Activated T-cell treated with anti-CD3 and anti-CD28 coated beads, Interleukin-2, amount 50 U/mL, for 48 hours (primary cell): ENCODE measurements around the gene PRR22.
"Not testable (repeated sequence)": the region's sequence is repeated elsewhere in the genome, so short reads cannot be mapped to it uniquely, and the experiment has no call there.

ENCODE experiments used
- DNase-seq, 2 experiments: peaks; one replicate each; pipeline ENCODE4 v3.0.0-alpha.2; 2020

Gene PRR22

DNA sequence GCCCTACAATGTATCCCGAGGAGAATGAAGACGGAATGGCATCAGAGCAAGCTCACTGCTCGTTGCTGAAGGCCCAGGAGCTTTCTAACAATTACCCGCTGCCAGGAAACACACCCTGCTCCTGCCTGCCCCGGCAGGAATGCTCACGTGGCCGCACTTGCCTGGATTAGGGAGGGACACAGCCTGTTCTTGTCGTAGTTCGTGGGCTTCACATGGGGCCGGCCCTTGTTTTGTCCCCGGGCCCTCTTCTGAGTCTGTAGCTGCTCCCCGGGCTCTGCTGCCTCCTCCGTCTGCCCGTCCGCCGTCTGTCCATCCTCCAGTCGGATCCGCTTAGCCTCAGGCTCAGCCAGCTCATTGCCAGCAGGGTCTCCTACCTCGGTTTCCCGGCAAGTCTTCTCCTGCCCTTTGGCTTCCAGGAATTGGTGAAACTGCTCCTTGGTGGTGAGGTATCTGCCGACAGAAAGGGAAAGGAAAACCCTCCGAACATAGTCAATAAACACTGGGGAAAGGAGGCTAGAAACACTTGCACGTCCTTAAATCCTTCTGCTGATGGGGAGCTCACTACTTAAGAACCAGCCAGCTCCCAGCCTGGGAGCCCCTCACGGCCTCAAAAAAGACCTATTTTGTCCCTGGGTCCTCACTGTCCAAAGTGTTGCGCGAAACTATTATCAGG is 5.5 kb upstream of the PRR22 start:
- no peak for DNase-seq

- no peak for DNase-seq
These were observed 4.8 kb upstream of the PRR22 start for GRCh38 chr19:5789351-5789761.

DNA sequence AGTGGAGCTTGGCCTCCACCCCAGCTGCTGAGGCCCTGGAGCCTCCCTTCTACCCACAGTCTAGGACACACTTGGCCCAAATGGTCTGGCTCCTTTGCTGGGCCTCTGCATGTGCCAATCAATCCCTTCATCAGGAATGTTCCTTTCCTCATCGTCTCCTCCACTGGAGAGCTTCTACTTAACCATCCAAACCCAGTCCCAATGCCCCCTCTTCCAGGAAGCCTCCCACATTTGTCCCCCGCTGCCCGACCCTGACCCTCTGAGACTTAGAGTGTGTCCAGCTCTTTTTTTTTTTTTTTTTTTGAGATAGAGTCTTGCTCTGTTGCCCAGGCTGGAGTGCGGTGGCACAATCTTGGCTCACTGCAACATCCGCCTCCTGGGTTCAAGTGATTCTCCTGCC is 3.9 kb upstream of the PRR22 start:
- DNase-seq = no peak

- no peak for DNase-seq
These were observed 3.0 kb upstream of the PRR22 start for GRCh38 chr19:5787409-5788182.

DNA sequence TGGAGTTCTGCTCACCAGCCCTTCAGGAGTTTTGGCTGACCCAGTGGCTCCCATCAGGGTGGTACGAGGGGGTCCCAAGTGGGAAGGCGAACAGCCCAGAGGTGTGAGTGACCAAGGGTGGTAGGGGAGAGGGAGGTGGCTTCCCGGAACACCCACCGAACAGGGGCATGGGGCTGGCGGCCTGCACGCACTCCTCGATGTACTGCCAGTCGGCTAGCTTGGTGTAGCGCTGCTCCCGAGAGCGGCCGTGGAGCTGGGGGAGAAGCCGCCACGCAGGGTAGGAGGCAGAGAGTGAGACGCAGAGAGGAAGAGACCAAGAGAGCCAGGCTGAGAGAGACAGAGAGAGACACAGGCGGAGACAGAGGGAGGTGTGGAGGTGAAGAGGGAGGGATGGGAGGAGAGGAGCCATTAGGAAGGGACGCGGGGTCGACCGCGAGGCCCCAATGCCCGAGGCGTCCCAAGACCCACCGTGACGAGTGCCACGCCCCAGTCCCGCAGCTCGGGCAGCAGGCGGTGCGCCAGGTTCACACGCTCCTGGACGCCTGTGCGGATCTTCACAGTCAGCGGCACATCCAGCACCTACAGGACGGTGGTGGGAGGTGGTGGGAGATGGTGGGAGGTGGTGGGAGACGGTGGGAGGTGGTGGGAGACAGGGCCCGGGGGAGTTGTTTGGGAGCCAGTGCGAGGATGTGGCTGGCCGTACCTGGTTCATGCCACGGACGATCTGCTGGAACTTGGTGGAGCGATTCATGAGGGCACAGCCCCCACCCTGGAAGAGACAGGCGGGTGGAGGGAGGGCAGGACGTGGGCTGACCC is 2.3 kb upstream of the PRR22 start:
- no peak for DNase-seq

DNA sequence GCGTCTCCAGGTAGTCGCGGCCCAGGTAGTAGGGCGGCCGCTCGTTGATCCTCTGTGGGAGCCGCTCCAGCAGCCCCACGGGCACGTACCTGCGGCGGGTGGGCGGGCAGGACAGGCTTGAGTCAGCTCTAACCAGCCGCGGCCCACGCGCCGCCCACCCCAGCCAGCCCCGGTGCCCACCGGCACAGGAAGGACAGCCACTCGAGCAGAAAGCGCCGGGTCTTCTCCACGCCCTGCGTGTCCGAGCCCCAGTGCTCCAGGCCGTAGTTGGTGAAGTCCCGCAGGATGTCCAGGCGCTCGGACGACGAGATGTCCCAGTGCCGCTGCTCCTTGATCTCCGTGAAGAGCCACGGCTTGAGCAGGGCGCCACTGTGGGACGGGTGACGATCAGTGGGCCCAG is 877 bp upstream of the PRR22 start:
- no peak for DNase-seq

DNA sequence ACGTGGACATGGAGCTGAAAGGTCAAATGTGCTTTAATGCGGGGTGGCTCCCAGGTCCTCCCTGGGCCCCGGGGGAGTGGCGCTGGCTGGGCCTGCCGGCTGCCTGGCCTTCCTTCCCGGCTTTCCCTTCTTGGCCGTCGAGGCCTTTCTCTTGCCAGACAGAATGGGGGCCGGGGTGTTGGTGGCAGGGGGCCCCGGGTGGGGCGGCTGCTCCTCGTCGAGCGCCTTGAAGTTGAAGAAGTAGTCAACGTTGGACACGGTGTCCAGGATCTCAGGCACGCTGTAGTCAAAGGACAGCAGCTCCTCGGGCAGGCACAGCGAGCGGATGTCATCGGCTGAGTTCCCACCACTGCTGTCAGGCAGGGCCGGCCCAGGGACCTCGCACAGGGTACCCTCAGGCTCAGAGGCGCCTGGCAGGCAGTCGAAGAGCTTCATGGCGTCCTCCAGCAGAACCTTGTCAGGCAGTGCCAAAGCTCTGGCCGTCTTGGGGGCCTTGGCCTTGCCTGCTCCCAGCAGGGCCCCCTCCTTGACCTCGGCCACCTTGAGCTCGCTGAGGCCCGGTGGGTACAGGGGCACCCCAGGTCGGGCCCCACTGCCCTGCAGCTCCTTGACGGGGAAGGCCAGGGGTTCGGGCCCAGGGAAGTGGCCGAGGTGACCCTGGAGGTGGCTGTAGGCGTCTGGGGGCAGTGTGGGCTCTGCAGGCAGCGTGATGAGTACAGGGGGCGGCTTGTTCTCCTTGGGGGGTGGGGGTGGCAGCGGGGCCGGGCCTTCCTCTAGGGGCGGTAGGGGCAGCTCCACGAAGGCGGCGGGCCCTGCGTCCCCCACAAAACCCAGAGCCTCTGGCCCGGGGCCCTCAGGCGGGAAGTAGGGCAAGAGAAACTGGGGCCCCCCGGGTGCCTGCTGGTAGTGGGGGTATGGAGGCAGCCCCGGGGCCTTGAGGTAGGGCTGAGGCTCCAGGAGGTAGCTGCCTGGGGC is 1.3 kb downstream of the PRR22 start:
- DNase-seq = no peak

DNA sequence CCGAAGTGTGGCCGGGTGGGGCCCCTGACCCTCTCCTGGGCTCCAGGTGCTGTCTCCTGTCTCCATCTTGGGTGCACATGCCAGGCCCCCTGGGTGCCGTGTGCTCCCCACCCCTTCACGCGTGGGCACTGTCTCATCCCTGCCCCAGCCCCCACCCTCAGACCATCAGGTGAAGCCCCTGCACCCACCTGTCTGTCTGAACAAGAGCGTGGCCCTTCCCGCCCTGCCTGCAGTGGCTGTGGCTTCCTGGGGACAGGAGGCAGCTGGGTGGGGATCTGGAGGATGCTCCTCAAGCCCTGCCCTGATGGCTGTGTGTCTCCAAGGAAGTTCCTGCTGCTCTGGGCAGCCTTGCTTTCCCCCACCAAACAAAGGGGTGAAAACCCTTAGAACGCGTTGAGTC is 2.2 kb downstream of the PRR22 start:
- no peak for DNase-seq

- DNase-seq = not testable (repeated sequence)
These were observed 3.6 kb downstream of the PRR22 start for GRCh38 chr19:5780916-5781315.

DNA sequence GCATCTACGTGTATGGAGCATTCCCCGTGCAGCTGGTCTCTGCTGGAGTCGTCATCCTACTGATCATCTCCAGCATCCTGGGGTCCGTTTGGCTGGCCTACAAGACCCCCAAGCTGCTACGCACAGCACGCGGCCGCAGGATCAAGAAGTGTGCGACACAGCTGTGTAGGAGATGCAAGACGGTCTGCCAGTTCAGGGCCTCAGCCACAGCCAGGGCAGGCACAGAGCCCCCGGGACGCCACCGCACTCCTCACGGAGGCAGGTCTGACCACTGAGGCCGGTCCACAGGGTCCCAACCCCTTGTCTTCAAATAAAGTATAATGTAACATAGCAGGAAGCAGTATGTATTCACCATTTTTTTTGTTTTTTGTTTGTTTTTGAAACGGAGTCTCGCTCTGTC is 6.1 kb downstream of the PRR22 start:
- DNase-seq = no peak

DNA sequence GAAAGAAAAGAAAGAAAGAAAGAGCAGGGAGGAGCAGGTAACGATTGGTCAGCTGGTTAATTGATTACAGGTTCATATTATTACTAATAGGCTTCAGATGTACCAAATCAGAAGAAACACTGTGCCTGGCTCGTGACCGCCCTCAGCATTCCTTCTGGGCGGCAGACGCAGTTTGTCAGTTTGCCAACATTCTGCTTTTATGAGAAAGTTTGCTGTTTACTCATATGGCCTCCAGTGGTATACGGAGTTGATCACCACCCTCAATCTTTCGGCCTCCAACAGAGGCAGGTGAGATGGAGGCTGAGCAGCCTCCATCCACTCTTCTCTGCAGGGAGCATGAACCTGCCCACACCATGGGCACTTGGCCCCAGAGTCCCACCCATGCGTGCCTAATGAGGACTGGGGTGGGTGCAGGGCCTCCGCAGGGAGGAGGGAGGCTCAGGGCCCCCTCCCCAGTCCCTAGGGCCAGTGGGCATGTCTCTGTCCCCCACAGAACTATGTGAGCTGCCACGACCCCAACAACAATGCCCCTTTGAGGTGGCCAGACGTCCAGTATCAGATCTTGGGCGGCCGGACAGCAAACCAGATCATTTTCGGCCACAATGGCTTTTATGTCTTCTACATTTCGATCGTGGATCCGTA is 8.8 kb downstream of the PRR22 start:
- DNase-seq = no peak

DNA sequence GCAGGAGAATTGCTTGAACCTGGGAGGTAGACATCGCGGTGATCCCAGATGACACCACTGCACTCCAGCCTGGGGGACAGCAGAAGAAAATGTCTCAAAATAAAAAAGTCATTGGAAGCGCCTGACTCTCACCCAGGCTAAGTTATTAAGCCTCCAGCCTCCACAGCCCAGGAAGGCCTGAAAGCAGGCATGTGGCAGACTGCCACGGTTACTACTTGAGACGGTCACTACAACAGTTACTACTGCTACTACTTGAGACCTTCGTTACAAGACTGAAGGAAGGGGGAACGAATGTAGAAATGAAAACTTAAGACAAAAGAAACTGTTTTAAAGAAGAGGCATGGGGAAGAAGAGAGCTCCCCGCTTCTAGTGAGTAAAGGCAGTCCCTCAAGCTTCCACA is 9.6 kb downstream of the PRR22 start:
- DNase-seq = no peak

- no peak for DNase-seq
These were observed 11.3 kb downstream of the PRR22 start for GRCh38 chr19:5773276-5773675.

- DNase-seq = no peak
These were observed 12.1 kb downstream of the PRR22 start for GRCh38 chr19:5772416-5772815.

GRCh38 chr19:5767949-5768348 is 16.6 kb downstream of the PRR22 start:
- no peak for DNase-seq

DNA sequence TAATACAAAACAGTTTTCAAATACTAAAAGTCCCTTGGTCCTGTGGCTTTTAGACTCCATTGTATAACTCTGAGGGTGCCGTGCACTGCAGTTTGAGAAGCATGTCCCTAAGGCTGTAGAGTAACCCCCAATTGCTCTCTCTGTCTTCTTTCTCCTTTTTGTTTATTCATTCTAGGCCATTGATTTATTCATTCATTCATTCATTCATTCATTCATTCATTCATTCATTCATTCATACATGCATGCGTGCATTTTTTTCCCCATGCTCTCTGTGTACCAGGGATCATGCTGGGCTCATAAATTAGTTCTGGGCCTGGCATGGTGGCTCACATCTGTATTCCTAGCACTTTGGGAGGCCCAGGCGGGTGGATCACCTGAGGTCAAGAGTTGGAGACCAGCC is 19.3 kb downstream of the PRR22 start:
- DNase-seq = no peak

GRCh38 chr19:5762608-5763217 is 21.8 kb downstream of the PRR22 start:
- no peak for DNase-seq

DNA sequence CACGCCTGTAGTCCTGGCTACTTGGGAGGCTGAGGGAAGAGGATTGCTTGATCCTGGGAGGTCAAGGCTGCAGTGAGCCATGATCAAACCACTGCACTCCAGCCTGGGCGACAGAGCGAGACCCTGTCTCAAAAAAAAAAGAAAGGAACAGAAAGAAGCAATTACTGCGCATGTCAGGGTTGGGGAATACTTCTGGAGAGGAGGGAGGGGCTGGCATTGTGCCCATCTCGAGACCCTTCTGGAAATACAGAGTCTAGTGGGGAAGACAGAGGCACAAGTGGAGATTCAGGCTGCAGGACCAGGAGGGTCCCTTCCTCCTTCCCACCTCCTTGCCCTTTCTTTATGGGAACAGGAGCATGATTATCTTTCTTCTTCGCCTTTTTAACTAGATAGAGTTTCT is 30.8 kb downstream of the PRR22 start:
- DNase-seq = no peak

GRCh38 chr19:5751709-5752108 is 32.8 kb downstream of the PRR22 start:
- DNase-seq = no peak

DNA sequence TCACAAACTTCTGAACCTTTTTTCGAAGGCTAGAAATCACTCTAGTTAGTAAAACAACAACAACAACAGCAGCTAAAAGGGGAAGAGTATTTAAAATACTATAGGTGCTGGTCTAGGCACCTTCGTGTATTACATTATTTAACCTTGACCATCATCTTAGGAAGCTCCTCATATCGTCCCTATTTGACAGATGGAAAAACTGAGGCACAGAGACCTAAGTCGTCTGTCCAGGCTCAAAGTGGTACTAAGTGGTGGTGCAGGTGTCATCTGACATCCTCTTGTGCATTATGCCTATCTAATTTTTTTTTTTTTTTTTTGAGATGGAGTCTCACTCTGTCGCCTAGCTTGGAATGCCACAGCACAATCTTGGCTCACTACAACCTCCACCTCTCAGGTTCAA is 35.0 kb downstream of the PRR22 start:
- DNase-seq = no peak

DNA sequence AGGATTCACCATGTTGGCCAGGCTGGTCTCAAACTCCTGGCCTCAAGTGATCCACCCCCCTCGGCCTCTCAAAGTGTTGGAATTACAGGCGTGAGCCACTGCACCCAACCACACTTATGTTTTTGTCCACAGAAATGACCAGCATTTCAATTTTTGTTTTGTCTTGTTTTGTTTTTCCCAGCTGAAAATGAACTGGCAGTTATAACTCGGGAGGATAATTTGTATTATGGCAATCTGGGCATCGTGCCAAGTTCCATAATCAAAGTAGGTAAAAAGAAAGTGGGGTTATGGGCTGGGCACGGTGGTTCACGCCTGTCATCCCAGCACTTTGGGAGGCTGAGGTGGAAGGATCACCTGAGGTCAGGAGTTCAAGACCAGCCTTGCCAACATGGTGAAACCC is 35.6 kb downstream of the PRR22 start:
- DNase-seq = not testable (repeated sequence)

- not testable (repeated sequence) for DNase-seq
These were observed 39.5 kb downstream of the PRR22 start for GRCh38 chr19:5744999-5745398.
